WTC11 (cell line): ENCODE measurements around the gene IFITM2.

ENCODE experiments used
- AFF4 ChIP-seq: sonication (generic); formaldehyde crosslinking; IDR thresholded peaks from 2 replicates; pipeline ENCODE4 v1.8.1; 2023; ENCODE audit warnings: mild to moderate bottlenecking, missing genetic modification reagents, borderline replicate concordance
- ATF2 ChIP-seq: sonication (generic); formaldehyde crosslinking; IDR thresholded peaks from 2 replicates; pipeline ENCODE4 v1.8.1; 2022; ENCODE audit warnings: low read depth, missing genetic modification reagents, borderline replicate concordance
- ATF3 ChIP-seq: sonication (generic); formaldehyde crosslinking; conservative IDR thresholded peaks from 2 replicates; pipeline ENCODE4 v1.8.1; 2022; ENCODE audit warnings: mild to moderate bottlenecking, missing genetic modification reagents
- CTCF ChIP-seq: fragments of 200-600 bp; IDR thresholded peaks from 2 replicates; pipeline ENCODE4 v1.8.0; 2022; ENCODE audit warnings: antibody characterized with exemption
- E2F5 ChIP-seq: sonication (generic); formaldehyde crosslinking; IDR thresholded peaks from 2 replicates; pipeline ENCODE4 v1.8.1; 2022; ENCODE audit warnings: mild to moderate bottlenecking, moderate library complexity, missing genetic modification reagents
- GTF2I ChIP-seq: fragments of 250-450 bp; sonication (Bioruptor Pico); conservative IDR thresholded peaks from 2 replicates; pipeline ENCODE4 v1.4.0; 2021; ENCODE audit warnings: mild to moderate bottlenecking
- KAT7 ChIP-seq: sonication (generic); formaldehyde crosslinking; IDR thresholded peaks from 2 replicates; pipeline ENCODE4 v1.8.1; 2023; ENCODE audit warnings: missing genetic modification reagents, mild to moderate bottlenecking, borderline replicate concordance
- MYBL2 ChIP-seq: sonication (generic); formaldehyde crosslinking; IDR thresholded peaks from 2 replicates; pipeline ENCODE4 v1.8.1; 2023; ENCODE audit warnings: mild to moderate bottlenecking, moderate library complexity, missing genetic modification reagents
- OVOL2 ChIP-seq: fragments of 250-450 bp; sonication (Bioruptor Pico); IDR thresholded peaks from 2 replicates; pipeline ENCODE4 v1.9.0; 2021; ENCODE audit warnings: mild to moderate bottlenecking, borderline replicate concordance
- SOX15 ChIP-seq: fragments of 250-450 bp; sonication (Bioruptor Pico); IDR thresholded peaks from 2 replicates; pipeline ENCODE4 v1.9.0; 2021; ENCODE audit warnings: mild to moderate bottlenecking
- ZNF416 ChIP-seq: fragments of 250-450 bp; sonication (Bioruptor Pico); IDR thresholded peaks from 2 replicates; pipeline ENCODE4 v1.9.0; 2021; ENCODE audit warnings: mild to moderate bottlenecking, inconsistent platforms

- TF ChIP-seq MYBL2 (CRISPR knock-in tag) (no peak), CTCF (no peak), E2F5 (CRISPR knock-in tag) (no peak), SOX15 (no peak), ATF3 (no peak), GTF2I (CRISPR knock-in tag) (no peak), ZNF416 (CRISPR knock-in tag) (no peak), AFF4 (CRISPR knock-in tag) (no peak), OVOL2 (CRISPR knock-in tag) (no peak), KAT7 (CRISPR knock-in tag) (no peak), ATF2 (no peak)
Measured at GRCh38 chr11:285021-285893, 22.4 kb upstream of the IFITM2 start.
